Smooth muscle cell (in vitro differentiated cells): Measurements from ENCODE around the gene ARMCX6. TPM values are rescaled to one million over a fixed set of nuclear protein-coding genes. Genes with fewer than 3 reads are reported as not detected.
"Not testable (repeated sequence)": the region's sequence is repeated elsewhere in the genome, so short reads cannot be mapped to it uniquely, and the experiment has no call there.

Experiments used
- DNase-seq: peaks from one replicate; lab custom pipeline; 2025; ENCODE audit not compliant: unreplicated experiment; lab: John Stamatoyannopoulos, UW
- H2AFZ ChIP-seq: fragments of 200-600 bp; sonication (generic); 2 replicates; pipeline ENCODE4 v1.6.0; 2016; ENCODE audit warnings: antibody characterized with exemption, low read depth, mild to moderate bottlenecking
- H3F3A ChIP-seq: fragments of 200-600 bp; sonication (generic); 2 replicates; pipeline ENCODE4 v1.6.0; 2017; ENCODE audit warnings: antibody characterized with exemption, low read depth
- H3K27ac ChIP-seq: fragments of 200-600 bp; sonication (generic); 2 replicates; pipeline ENCODE4 v1.5.1; 2016; ENCODE audit warnings: low read depth, mild to moderate bottlenecking
- H3K27me3 ChIP-seq: fragments of 200-600 bp; sonication (generic); 2 replicates; pipeline ENCODE4 v1.6.1; 2016; ENCODE audit warnings: low read depth, mild to moderate bottlenecking
- H3K36me3 ChIP-seq: fragments of 200-600 bp; sonication (generic); 2 replicates; pipeline ENCODE4 v1.5.1; 2016; ENCODE audit warnings: low read depth
- H3K4me1 ChIP-seq: fragments of 200-600 bp; sonication (generic); 2 replicates; pipeline ENCODE4 v1.5.1; 2016; ENCODE audit warnings: low read depth
- H3K4me2 ChIP-seq: fragments of 200-600 bp; sonication (generic); 2 replicates; pipeline ENCODE4 v1.6.0; 2016; ENCODE audit warnings: mild to moderate bottlenecking
- H3K4me3 ChIP-seq: fragments of 200-600 bp; sonication (generic); 2 replicates; pipeline ENCODE4 v1.5.1; 2016; ENCODE audit warnings: mild to moderate bottlenecking
- H3K79me2 ChIP-seq: fragments of 200-600 bp; sonication (generic); 2 replicates; pipeline ENCODE4 v1.6.0; 2016; ENCODE audit warnings: low read depth, mild to moderate bottlenecking
- H3K9ac ChIP-seq: fragments of 200-600 bp; sonication (generic); 2 replicates; pipeline ENCODE4 v1.6.0; 2016; ENCODE audit warnings: low read depth
- H3K9me3 ChIP-seq: fragments of 200-600 bp; sonication (generic); replicated peaks from 2 replicates; pipeline ENCODE4 v1.5.1; 2016; ENCODE audit warnings: low read depth
- H4K20me1 ChIP-seq: fragments of 200-600 bp; sonication (generic); 2 replicates; pipeline ENCODE4 v1.6.0; 2016; ENCODE audit warnings: low read depth
- WGBS: methylation state at CpG from one replicate; pipeline ENCODE4 v1.1.7; 2016; ENCODE audit warnings: low lambda C conversion rate; 5-methylcytosine and 5-hydroxymethylcytosine counted together
- polyA plus RNA-seq: library from polyadenylated mRNA; unstranded; fragments of >200 nt; fragmentation: Nextera tagmentation; extraction: Ambion mirVana; gene quantifications from 2 replicates; pipeline ENCODE4 v1.2.1, GENCODE V29; 2016
- small RNA-seq: library from RNA; depleted of rRNA; stranded (forward); fragments of <200 nt; gene quantifications from one replicate; pipeline ENCODE3, GENCODE V24; 2014
- total RNA-seq: library from RNA; depleted of rRNA; stranded (reverse); fragments of >200 nt; gene quantifications from 2 replicates; pipeline ENCODE4 v1.2.3, GENCODE V29; 2014
- TF ChIP-seq, protein P1 (sequence below): fragments of 200-600 bp; sonication (generic); IDR thresholded peaks from 2 replicates; pipeline ENCODE4 v1.5.1; 2017; ENCODE audit warnings: borderline replicate concordance, mild to moderate bottlenecking, antibody characterized with exemption; ENCODE audit not compliant: insufficient read depth, poor library complexity, severe bottlenecking

Gene ARMCX6
- total and polyA plus RNA-seq, 2 experiments from 2014 or later = 54.9 to 57.2 TPM

DNA sequence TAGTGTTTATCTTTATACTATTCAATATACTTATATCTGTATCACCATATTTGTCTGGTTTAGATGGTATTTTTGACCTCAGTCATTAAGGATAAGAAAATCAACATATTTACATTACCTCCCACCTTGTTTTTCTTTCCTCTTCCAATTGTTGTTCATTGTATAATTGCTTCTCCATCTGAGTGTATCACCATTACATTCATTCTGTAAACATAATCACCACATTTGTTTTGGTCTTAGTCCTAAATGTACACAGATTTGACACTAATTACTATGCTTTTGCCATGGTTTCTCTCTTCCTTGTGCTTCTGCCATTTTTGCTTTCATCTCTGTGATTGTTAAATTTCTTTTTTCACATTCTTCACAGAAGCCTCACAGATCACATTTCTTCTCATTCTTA lies 12.7 kb downstream of the ARMCX6 start:
- no peaks in the 10 kb centered on the region for H4K20me1 ChIP-seq
- no peaks in the 10 kb centered on the region for H3K36me3 ChIP-seq
- H3K9me3 ChIP-seq = no peaks in the 10 kb centered on the region
- no peak overlapping the region for H3K9ac ChIP-seq
- no peak overlapping the region for H3K4me3 ChIP-seq
- TF ChIP-seq, protein P1, sequence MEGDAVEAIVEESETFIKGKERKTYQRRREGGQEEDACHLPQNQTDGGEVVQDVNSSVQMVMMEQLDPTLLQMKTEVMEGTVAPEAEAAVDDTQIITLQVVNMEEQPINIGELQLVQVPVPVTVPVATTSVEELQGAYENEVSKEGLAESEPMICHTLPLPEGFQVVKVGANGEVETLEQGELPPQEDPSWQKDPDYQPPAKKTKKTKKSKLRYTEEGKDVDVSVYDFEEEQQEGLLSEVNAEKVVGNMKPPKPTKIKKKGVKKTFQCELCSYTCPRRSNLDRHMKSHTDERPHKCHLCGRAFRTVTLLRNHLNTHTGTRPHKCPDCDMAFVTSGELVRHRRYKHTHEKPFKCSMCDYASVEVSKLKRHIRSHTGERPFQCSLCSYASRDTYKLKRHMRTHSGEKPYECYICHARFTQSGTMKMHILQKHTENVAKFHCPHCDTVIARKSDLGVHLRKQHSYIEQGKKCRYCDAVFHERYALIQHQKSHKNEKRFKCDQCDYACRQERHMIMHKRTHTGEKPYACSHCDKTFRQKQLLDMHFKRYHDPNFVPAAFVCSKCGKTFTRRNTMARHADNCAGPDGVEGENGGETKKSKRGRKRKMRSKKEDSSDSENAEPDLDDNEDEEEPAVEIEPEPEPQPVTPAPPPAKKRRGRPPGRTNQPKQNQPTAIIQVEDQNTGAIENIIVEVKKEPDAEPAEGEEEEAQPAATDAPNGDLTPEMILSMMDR = no peak
- DNase-seq = no peak
- H3K27me3 ChIP-seq = no peaks in the 10 kb centered on the region
- no peaks in the 10 kb centered on the region for H3K4me1 ChIP-seq
- no peak overlapping the region for H3K4me2 ChIP-seq
- no peaks in the 10 kb centered on the region for H3F3A ChIP-seq
- H2AFZ ChIP-seq = no peak overlapping the region
- H3K27ac ChIP-seq = no peak overlapping the region
- H3K79me2 ChIP-seq = no peaks in the 10 kb centered on the region

DNA sequence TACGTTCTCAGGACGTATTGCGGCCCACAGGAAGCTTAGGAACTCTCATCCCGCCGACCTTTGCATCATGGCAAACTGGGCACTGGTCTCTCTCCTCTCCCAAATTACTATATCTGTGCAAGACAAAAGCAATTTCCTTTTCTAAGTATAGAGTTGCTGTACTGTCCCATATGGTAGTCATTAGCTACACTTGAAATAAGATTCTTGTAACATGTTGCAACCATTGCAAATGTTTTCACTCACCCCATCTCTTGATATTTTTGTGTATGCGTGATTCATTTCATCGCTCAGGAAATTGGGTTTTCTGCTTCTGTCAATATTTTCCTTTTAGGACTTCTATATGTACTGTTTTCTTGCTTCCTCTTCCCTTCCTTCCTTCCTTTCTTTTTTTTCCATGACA lies 15.7 kb downstream of the ARMCX6 start:
- WGBS = 78% methylated on average over 7 of the region's 7 CpGs
- Histone ChIP-seq H4K20me1 (no peaks in the 10 kb centered on the region), H3K27ac (no peak overlapping the region), H3F3A (no peaks in the 10 kb centered on the region), H3K79me2 (no peaks in the 10 kb centered on the region), H3K4me2 (no peak overlapping the region), H3K4me3 (no peak overlapping the region), H3K36me3 (no peaks in the 10 kb centered on the region), H3K27me3 (no peaks in the 10 kb centered on the region), H3K9me3 (no peaks in the 10 kb centered on the region), H3K9ac (no peak overlapping the region), H2AFZ (no peak overlapping the region), H3K4me1 (no peaks in the 10 kb centered on the region)
- DNase-seq = no peak
- TF ChIP-seq, protein P1 = no peak

DNA sequence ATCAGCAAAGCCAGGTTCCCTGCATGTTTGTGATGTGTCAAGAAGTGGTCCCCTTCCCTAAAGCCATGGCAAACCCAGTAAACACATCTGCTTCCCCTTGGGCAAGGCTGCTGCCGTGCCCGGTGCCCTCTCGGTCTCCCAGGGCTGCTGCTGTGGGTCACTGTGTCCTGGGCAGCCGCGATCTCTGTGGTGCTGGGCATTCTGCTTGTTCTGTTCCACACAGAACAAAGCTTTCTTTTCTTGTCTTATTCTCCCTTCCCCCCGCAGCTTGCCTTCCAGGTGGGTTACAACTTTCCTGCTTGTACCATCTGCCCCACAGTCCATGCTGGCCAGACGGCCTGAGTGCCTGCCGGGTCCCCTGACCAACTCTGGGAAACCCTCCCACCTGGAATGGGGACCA lies 18.2 kb downstream of the ARMCX6 start:
- H3K4me1 ChIP-seq, H3K79me2 ChIP-seq, DNase-seq, H4K20me1 ChIP-seq, H3K9ac ChIP-seq, H3K36me3 ChIP-seq, H3K9me3 ChIP-seq, H3K4me3 ChIP-seq, H3K4me2 ChIP-seq, H3F3A ChIP-seq, H3K27me3 ChIP-seq, H3K27ac ChIP-seq, H2AFZ ChIP-seq: not testable (repeated sequence)
- 95% methylated on average over 6 of the region's 8 CpGs for WGBS

DNA sequence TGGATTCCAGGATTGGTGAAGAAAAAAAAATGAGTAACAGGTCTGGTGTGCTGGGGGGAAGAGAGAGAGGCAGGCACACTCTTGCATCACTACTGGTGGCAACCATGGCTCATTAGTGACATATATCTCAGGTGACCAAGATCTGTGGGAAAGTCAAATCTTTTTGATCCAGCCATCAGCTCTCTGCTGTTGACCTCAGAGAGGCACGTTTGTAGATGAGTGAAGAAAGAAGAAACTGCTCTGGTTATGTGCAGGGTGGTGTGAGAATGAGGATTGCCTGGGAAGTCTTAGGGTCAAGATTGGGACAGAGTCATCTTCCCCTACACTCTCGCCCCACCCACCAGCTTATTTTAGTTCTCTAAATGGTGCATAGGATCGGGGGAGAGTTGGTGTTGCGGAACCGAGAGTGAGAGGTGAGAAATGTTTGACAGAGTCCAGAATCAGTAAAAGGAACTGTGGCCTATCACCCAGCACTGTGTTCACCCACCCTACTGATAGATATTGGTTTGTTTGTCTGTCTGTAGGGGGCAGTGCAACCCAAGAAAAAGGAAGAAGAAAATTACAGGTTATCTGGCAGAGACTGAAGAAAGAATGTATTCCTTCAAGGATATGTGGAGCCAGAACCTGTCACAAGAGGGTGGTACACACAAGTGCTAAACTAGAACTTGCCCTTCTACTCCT lies 21.9 kb downstream of the ARMCX6 start:
- no peak overlapping the region for H2AFZ ChIP-seq

More for the DNA sequence above, 21.9 kb downstream of the ARMCX6 start:
- Histone ChIP-seq H3K79me2 (no peaks in the 10 kb centered on the region), H3K4me1 (no peaks in the 10 kb centered on the region), H3K27me3 (no peaks in the 10 kb centered on the region), H3K9ac (no peak overlapping the region), H3K9me3 (no peaks in the 10 kb centered on the region), H4K20me1 (no peaks in the 10 kb centered on the region), H3K4me2 (no peak overlapping the region), H3K27ac (no peak overlapping the region), H3K36me3 (no peaks in the 10 kb centered on the region), H3K4me3 (no peak overlapping the region), H3F3A (no peaks in the 10 kb centered on the region)
- TF ChIP-seq, protein P1 = peak; percentile 59
- no peak for DNase-seq
- WGBS = 24% methylated on average over 5 of the region's 5 CpGs

Small RNA genes lying within 50 kb of the gene (small RNA-seq; reads per million reads assigned to genes)
- not detected for gene RNU6-30P

Other genes with a start within 250 kb of the ARMCX6 start
- gene BTK, start 231.8 kb downstream of the ARMCX6 start, total RNA-seq = not detected in 2 replicates
- 0.72 TPM in 1 of 2 replicates, not detected in the other for gene BTK, start 231.8 kb downstream of the ARMCX6 start, polyA plus RNA-seq
- 2,676 and 3,414 TPM in 2 replicates for gene RPL36A, start 227.0 kb downstream of the ARMCX6 start, total RNA-seq
- gene RPL36A, start 227.0 kb downstream of the ARMCX6 start, polyA plus RNA-seq = 301 and 319 TPM in 2 replicates
- 41.2 and 54.0 TPM in 2 replicates for gene GLA, start 210.1 kb downstream of the ARMCX6 start, total RNA-seq
- gene GLA, start 210.1 kb downstream of the ARMCX6 start, polyA plus RNA-seq = 43.2 and 46.9 TPM in 2 replicates
- 56.4 and 64.4 TPM in 2 replicates for gene HNRNPH2, start 209.8 kb downstream of the ARMCX6 start, total RNA-seq
- gene HNRNPH2, start 209.8 kb downstream of the ARMCX6 start, polyA plus RNA-seq = 79.9 and 88.3 TPM in 2 replicates
- 3.7 and 6.8 TPM in 2 replicates for gene ARMCX4, start 132.5 kb downstream of the ARMCX6 start, total RNA-seq
- 4.5 and 4.8 TPM in 2 replicates for gene ARMCX4, start 132.5 kb downstream of the ARMCX6 start, polyA plus RNA-seq
- gene ARMCX1, start 67.5 kb downstream of the ARMCX6 start, total RNA-seq = 40.7 and 47.5 TPM in 2 replicates
- gene ARMCX1, start 67.5 kb downstream of the ARMCX6 start, polyA plus RNA-seq = 28.9 and 35.4 TPM in 2 replicates
- 72.0 and 111 TPM in 2 replicates for gene ARMCX3, start 5.2 kb upstream of the ARMCX6 start, total RNA-seq
- 80.4 and 88.4 TPM in 2 replicates for gene ARMCX3, start 5.2 kb upstream of the ARMCX6 start, polyA plus RNA-seq
- 103 and 145 TPM in 2 replicates for gene ARMCX2, start 41.9 kb upstream of the ARMCX6 start, total RNA-seq
- 34.5 and 37.3 TPM in 2 replicates for gene ARMCX2, start 41.9 kb upstream of the ARMCX6 start, polyA plus RNA-seq